CD4-positive, alpha-beta T cell treated with Interleukin-6 for 4 hours (primary cell): ENCODE measurements around the gene KLK5.
"Not testable (repeated sequence)": the region's sequence is repeated elsewhere in the genome, so short reads cannot be mapped to it uniquely, and the experiment has no call there.

Experiments used
- DNase-seq: peaks from one replicate; pipeline ENCODE4 v3.0.0-alpha.2; 2020; ENCODE audit warnings: mixed read lengths

Gene KLK5

DNA sequence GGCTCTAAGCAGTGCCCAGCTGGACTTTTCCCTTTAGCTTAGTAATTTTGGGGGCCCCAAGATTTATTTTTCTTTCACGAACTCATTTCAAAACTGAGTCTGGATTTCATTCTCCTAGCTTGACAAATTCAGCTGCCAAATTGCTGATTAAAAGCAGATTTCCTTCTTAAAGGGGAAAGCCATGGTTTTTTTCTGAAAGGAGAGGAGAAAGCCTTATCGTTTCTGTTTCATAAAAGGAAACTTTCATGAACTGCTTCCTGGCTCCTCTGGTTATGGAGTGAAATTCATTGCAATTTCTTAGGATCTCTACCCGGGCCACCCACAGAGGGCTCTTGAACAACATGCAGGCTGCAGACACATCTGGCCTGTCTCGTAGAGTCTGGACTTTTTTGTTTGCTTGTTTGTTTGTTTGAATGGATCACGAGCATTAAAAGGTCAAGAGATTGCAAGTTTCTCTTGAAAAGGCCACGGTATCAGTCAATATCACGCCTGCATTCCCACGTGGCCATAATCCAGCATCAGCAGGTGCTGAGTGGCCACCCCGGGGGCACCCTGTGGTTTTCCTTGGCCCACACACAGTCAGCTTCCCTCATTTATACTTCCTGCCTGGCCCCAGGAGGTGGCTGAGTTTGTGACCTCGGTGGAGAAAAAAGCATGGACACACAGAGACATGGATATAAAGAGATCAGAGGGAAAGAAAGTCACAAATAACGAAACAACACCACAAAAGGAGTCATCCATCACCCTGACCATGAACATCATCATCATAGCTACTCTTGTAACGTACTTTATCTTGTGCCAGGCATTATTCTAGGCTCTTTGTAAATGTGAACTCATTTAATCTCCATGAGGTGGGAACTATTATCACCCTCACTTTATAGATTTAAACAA is 31.2 kb downstream of the KLK5 start:
- no peak for DNase-seq

DNA sequence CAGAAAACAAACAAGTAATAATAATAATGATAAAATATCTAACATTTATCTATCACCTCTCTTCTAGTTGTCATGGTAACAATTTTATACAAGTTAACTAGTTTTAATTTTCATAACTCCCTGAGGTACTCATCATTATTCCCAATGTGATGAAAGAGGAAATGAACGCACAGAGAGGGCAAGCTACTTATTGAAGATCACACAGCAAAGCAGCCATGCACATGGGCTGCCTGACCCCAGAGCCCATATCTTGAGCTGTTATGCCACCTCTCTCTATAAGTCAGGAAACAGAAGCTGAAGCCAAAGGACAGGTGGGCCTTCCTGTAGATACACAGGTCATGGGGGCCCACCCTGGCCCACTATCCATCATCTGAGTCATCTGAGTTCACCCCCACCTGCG is 36.8 kb downstream of the KLK5 start:
- DNase-seq = no peak

DNA sequence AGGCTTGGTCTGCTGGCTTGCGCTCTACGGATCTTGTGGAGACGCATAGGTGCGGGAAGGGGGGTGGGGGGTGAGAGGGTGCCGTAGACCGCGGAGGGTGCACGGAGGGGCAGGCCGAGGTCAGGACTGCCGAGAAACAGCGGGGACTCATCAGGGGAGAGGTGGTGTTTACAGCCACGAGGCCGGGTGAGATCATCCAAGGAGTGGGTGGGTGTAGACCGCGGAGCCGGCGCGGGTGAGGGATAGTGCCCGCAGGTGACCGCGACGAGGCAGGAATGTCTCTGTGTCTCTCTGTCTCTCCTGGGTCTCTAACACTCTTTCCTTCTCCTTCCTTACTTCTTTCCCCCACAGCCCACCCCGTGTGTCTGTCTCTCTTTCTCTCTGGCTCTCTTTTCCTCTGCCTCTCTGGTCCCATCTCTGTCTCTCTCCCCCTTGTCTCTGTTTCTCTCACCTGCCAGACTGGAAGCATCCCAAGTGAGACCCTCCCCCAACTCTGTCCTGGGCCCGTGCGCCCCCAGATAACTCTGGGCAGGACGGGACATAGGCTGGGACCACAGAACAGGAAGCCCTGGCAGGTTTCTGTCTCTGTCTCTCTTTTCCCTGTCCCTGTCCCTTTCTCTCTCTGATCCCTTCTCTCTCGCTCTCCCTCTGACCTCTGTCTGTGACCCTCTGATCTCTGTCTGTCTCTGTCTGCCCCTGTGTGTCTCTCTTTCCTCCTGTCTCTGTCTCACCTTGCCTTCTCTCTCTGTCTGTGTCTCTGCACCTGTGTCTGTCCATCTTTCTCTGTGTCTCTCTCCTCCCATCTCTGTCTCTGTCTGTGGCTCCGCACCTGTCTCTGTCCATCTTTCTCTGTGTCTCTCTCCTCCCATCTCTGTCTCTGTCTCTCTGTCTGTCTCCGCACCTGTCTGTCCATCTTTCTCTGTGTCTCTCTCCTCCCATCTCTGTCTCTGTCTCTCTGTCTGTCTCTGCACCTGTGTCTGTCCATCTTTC is 39.8 kb downstream of the KLK5 start:
- no peak for DNase-seq

DNA sequence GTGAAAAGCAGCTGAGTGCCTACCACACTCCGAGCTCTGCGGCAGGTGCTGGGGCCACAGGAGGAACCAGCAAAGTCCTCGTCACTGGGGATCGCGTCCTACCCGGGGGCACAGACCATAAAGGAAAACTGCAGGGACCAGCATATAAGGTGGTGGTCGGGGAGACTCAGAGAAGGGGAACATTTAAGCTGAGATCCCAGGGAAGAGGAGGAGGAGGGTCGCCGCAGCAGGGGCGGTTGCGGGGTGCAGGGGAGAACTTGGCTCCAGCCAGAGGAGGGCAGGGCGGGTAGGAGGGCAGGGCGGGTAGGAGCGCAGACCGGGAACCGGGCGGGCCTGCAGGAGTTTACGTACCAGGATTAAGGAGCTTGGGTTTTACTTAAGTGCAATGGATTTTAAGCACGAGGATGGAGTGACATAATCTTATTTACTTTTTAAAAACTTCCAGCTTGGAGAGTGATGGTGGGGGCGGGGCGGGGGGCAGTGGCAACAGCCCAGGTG is 40.7 kb downstream of the KLK5 start:
- DNase-seq = no peak

DNA sequence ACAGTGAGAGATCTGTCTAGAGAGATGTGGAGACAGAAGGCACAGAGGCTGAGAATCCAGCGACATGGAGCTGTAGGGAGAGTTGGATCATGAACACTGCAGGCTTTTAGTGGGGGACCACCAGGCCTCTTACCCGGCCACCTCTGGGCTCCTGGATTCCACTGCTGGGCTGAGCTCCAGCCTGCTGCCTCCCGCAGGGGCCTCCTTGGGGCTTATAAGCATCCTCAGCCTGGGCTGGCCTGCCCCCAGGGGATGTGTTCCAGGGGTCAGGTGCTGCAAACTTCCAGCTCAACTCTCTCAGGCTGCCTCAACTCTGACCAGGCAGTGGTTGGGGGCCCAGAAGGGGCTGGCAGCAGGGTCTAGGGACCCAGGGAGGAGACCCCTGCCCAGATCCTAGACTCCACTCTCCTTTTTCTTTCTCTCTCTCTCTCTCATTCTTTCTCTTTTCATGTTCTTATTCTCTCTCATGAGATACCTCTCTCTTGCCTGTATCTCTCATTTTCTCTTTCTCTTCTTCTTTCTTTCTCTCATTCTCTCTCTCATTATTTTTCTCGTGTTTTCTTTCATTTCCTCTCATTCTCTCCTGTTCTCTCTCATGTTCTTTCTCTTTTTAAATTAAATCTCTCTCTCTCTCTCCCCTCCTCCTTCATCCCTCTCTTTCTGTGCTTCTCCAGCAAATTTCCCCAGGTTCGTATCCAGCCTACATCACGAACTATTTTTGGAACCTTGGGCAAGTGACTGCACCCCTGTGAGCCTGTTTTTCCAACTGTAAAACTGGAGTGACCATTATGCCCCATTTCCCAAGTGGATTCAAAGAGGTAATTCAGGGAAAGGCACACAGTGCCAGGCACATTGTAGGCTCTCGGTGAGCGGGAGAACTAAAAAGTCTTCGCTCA is 41.4 kb downstream of the KLK5 start, which contains the start of gene KLK4:
TSS of gene KLK4 (minus strand) at position 190 of the 896 bp plus-strand sequence. CDS start 657 bp downstream, outside the sequence.
- no peak for DNase-seq

DNA sequence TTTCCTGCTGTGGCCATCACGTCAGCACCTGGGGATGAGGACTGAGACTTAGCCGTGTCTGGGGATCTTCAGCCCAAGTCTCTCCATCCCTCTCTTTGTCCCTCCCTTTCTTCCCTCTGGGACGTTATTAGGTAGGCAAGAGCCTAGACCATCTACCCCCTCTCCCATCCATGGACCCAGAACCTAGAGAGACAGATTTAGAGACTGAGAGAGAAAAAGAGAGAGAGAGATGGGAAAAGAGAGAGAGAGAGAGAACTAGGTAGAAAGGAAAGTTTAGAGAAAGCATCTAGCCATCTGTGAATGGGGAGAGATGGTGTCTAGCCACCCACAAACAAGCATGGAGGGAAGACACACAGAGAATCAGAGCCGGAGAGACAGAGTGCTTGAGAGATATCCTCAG is 42.1 kb downstream of the KLK5 start:
- DNase-seq = no peak

DNA sequence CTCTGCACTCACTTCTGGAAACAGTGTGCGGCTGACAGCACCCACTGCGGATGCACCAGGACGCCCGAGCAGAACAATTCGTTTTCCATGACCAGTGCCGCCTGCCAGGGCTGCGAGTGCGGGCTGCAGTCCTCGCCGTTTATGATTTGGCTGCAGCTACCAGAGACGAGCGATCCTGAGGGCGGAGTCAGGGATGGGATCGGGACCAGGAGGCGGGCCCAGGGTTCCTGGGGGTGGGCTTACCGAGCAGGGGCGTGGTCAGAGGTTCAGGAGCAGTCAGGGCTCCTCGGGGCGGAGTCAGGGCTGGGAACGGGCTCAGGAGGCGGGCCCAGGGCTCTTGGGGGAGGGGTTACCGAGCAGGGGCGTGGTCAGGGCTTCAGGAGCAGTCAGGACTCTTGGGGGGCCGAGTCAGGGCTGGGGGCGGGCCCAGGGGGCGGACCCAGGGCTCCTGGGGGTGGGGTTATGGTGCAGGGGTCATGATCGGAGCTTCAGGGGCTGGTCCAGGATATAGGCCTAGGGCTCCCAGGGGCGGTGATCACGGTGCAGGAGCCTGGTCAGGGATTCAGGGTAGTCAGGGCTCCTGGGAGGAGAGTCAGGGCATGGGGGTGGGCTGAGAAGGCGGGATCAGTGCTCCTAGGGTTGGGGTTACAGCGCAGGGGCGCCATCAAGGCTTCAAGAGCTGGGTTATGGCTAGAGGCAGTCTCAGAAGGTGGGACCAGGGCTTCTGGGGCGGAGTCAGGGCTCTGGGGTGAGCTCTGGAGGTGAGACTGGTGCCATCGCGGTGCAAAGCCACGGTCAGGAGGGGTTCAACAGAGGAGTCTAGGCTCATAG is 43.4 kb downstream of the KLK5 start:
- DNase-seq = peak; percentile 14

DNA sequence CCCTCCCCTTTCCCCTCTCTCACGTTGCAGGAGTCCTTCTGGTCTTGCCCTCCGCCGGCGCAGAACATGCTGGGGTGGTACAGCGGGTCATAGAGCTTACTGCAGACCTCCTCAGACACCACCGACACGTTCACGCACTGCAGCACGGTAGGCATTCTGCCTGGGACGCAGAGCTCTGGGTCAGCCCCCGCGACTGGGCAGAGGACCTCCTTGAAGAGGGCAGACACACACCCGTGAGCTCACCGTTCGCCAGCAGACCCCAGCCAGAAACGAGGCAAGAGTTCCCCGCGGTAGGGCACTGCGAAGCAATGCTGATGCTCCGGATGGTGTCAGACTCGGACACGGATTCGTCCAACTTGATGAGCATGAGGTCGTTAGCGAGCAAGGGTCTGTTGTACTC is 44.5 kb downstream of the KLK5 start:
- DNase-seq = no peak

DNA sequence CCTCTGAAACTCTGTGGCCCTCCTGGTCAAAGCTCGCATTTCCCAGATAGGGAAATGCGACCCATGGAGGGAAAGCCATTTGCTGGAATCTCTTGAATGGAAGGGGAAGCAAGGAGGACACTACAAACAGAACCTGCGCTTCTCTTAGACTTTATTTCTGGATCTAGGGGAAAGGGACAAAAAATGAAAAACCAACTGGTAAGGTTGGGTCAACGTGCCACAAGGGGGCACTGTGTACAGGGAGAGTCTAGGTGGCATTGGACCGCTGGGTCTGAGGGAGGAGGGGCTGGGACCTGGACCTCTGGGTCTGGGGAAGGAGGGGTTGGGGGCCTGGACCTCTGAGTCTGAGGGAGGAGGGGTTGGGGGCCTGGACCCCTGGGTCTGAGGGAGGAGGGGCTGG is 46.6 kb downstream of the KLK5 start:
- DNase-seq = peak; percentile 23

DNA sequence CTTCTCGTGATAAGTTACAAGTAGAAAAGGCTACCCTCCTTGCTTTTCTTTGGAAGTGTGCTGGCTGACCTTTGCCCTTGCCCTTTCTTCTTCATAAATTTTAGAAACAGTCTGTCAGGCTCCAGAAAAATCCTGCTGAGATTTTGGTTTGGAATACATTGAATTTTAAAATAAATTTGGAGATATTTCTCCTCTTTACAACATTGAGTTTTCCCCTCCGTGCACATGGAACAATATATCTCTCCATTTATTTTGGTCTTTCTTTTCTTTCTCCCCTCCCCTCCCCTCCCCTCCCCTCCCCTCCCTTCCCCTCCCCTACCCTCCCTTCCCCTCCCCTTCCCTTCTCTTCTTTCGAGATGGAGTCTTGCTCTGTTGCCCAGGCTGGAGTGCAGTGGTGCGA is 50.2 kb downstream of the KLK5 start:
- DNase-seq = no peak

DNA sequence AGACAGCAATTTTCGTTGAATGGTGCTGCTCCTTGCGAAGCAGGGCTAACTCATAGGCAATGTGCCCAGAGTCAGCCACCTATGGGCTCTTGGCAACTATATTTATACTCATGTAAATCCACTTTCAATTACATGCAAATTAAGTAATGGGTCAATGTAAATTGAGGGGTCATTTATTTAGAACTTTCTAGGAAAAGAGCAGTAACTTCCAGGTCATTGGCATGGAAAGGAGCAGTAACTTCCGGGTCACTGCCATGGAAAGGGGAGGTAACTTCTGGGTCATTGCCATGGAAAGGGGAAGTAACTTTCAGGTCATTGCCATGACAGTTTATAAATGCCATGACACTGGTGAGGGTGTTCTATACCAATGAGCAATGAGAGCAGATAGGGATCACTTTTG is 53.3 kb downstream of the KLK5 start:
- DNase-seq = no peak

DNA sequence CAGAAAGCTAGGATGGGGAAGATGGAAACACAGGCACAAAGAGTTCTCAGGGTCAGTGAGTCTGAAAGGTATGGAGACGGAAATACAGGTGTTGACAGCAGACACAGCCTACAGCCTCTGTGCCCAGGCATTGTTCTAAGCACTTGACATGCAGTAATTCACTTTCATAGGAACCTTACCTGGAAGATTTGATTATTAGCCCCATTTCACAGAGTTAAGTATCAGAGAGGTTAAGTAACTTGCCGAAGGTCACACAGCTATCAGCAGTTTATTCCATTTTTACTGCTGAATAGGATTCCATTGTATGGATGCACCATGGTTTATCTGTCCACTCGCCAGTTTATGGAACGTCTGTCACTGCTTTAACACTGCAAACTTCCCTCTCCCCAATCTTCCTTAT is 54.8 kb downstream of the KLK5 start:
- no peak for DNase-seq

DNA sequence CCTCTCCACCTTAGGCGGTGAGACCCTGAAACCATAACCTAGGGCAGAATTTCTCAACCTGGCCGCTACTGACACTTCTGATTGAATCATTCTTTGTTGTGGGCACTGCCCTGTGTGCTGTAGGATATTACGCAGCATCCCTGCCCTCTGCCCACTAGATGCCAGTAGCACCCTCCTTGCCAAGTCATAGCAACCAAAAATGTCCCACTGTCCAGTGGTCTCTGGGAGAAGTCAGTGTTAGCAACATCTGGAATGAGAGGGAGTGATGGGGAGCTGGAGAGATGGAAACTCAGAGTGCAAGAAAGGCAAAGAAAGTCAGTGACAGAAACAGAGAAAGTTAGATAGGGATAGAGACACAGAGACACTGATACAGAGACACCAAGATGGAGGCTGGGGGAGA is 55.2 kb downstream of the KLK5 start:
- no peak for DNase-seq

DNA sequence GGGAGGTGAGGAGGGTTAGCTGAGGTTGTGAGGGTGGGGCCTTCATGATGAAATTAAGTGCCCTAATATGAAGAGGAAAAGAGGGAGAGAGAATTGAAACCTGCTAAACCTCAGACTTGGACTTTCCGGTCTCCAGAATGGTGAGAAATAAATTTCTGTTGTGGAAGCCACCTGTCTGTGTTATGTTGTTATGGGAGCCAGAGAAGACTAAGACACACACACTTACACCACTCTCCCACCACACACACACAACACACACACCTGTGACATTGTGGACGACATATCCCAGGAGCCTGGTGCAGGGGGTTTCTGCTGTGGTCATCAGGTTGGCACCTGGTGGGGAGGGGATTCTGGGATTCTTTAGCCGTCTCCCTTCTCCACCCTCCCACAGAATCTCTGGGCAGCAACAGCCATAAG is 55.6 kb downstream of the KLK5 start:
- no peak for DNase-seq

DNA sequence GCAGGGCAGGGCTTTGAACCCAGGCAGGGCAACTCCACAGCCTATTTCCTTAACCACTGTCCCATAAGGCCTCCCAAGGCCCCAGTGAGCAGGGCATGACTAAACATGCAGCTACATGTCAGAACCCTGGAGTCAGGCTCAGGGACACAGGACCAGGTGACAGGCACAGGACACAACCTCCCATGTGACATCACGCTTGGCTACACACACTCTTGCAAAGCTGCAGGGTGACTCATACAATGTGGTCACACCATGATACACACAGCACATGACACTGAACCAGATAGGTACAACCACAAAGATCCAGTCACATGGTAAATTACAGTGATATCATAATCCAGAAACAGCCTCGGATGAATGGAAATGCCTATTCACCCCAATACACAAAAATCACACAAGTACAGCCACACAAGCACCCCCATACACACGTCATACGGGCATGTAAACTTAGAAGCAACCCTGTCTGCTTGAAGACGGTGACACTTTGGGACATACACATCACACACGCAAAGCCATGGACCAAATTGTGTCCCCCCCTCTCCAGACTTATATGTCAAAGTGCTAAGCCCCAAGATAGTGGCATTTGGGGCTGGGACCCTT is 56.1 kb downstream of the KLK5 start:
- no peak for DNase-seq

DNA sequence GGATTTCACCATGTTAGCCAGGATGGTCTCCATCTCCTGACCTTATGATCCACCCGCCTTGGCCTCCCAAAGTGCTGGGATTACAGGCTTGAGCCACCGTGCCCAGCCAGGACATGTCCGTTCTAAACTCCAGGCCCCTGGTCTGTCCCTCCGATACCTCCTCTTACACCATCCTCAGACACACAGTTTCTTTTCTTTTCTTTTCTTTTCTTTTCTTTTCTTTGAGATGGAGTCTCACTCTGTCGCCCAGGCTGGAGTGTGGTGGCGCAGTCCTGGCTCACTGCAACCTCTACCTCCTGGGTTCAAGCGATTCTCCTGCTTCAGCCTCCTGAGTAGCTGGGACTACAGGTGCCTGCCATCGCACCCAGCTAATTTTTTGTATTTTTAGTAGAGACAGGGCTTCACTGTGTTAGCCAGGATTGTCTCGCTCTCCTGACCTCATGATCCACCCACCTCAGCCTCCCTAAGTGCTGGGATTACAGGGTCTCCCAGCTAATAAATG is 56.7 kb downstream of the KLK5 start:
- DNase-seq = not testable (repeated sequence)

DNA sequence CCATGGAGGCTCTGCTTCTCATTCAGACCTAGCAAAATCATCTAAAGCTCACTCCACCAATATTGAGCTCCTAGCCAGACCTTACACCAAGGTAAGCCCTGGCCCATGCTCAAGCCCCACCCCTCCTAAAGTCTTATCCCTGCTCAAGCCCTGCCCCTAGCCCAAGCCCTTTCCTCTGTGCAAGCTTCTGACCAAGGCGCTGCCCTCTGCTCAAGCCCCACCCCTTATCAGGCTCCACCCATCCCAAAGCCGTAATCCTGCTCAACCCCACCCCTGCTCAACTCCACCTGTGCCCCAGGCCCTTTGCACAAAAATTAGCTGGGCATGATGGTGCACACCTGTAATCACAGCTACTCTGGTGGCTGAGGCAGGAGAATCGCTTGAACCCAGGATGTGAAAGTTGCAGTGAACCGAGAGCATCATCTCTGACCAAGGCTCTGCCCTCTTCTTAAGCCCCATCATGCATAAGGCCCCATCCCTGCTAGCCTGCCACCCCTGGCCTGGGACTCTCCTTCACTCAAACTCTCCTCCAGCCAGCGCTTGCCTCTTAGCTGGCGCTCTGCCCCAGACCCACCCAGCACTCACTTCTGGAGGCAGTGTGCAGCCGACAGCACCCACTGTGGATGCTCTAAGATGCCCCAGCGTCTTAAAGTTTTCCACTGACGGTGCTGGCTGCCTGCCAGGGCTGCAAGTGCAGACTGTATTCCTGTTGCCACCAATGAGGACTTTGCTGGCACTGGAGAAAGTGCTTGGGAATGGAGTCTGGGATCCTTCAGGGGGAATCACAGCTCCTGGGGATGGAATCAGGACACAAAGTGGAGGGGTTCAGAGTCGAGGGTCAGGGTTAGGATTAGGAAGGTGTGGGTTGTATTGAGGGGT is 58.1 kb downstream of the KLK5 start:
- no peak for DNase-seq
